H9 (cell line): ENCODE measurements around the gene CD300E. TPM values are rescaled to one million over a fixed set of nuclear protein-coding genes. Genes with fewer than 3 reads are reported as not detected.

Source experiments
- DNase-seq: peaks from one replicate; pipeline ENCODE4 v3.0.0-alpha.2; 2017
- H2AFZ ChIP-seq: one replicate; pipeline ENCODE4 v1.6.1; 2013; ENCODE audit warnings: mild to moderate bottlenecking, low read length, control low read depth, moderate library complexity
- H2AK5ac ChIP-seq: 2 replicates; pipeline ENCODE4 v1.6.1; 2013; ENCODE audit warnings: low read length, control low read depth, mixed read lengths; ENCODE audit not compliant: insufficient read length
- H2BK120ac ChIP-seq: one replicate; pipeline ENCODE4 v1.6.1; 2013; ENCODE audit warnings: low read depth, mild to moderate bottlenecking, low read length, control low read depth, inconsistent platforms; ENCODE audit not compliant: poor library complexity, severe bottlenecking
- H2BK12ac ChIP-seq: 2 replicates; pipeline ENCODE4 v1.6.1; 2013; ENCODE audit warnings: low read length, control low read depth, mixed read lengths, low read depth; ENCODE audit not compliant: insufficient read length
- H2BK15ac ChIP-seq: 2 replicates; pipeline ENCODE4 v1.6.1; 2013; ENCODE audit warnings: low read depth, low read length, control low read depth
- H2BK20ac ChIP-seq: one replicate; pipeline ENCODE4 v1.6.1; 2013; ENCODE audit warnings: low read depth, mild to moderate bottlenecking, low read length, control low read depth, inconsistent platforms; ENCODE audit not compliant: poor library complexity, severe bottlenecking
- H2BK5ac ChIP-seq: 2 replicates; pipeline ENCODE4 v1.6.1; 2013; ENCODE audit warnings: low read length, control low read depth, mixed read lengths; ENCODE audit not compliant: insufficient read length
- H3K14ac ChIP-seq: 2 replicates; pipeline ENCODE4 v1.6.1; 2013; ENCODE audit warnings: low read length, control low read depth; ENCODE audit not compliant: insufficient read depth
- H3K18ac ChIP-seq: 2 replicates; pipeline ENCODE4 v1.6.1; 2013; ENCODE audit warnings: low read depth, mild to moderate bottlenecking, mixed read lengths, low read length, control low read depth; ENCODE audit not compliant: insufficient read length
- H3K23ac ChIP-seq: 2 replicates; pipeline ENCODE4 v1.6.1; 2013; ENCODE audit warnings: low read length, control low read depth, mixed read lengths, low read depth; ENCODE audit not compliant: insufficient read length
- H3K23me2 ChIP-seq: 2 replicates; pipeline ENCODE4 v1.6.1; 2013; ENCODE audit warnings: low read depth, mild to moderate bottlenecking, mixed read lengths, low read length, control low read depth; ENCODE audit not compliant: insufficient read length, poor library complexity, severe bottlenecking
- H3K27ac ChIP-seq: 2 replicates; pipeline ENCODE4 v1.5.1; 2013; ENCODE audit warnings: low read length, control low read depth, mixed read lengths, low read depth; ENCODE audit not compliant: insufficient read length
- H3K27me3 ChIP-seq: 2 replicates; pipeline ENCODE4 v1.6.1; 2013; ENCODE audit warnings: low read length, control low read depth, inconsistent platforms; ENCODE audit not compliant: insufficient read depth
- H3K4ac ChIP-seq: 2 replicates; pipeline ENCODE4 v1.6.1; 2013; ENCODE audit warnings: low read depth, mild to moderate bottlenecking, control low read depth, inconsistent platforms, low read length, moderate library complexity
- H3K4me1 ChIP-seq: 2 replicates; pipeline ENCODE4 v1.6.1; 2013; ENCODE audit warnings: low read length, control low read depth, inconsistent platforms; ENCODE audit not compliant: insufficient read depth
- H3K4me2 ChIP-seq: 2 replicates; pipeline ENCODE4 v1.6.1; 2013; ENCODE audit warnings: low read length, control low read depth, mixed read lengths; ENCODE audit not compliant: insufficient read length, insufficient read depth
- H3K56ac ChIP-seq: 2 replicates; pipeline ENCODE4 v1.6.1; 2013; ENCODE audit warnings: low read depth, mild to moderate bottlenecking, mixed read lengths, low read length, control low read depth; ENCODE audit not compliant: insufficient read length
- H3K79me1 ChIP-seq: 2 replicates; pipeline ENCODE4 v1.6.1; 2013; ENCODE audit warnings: low read depth, mild to moderate bottlenecking, moderate library complexity, low read length, control low read depth, inconsistent platforms; ENCODE audit not compliant: insufficient read depth, poor library complexity, severe bottlenecking
- H3K79me2 ChIP-seq: 2 replicates; pipeline ENCODE4 v1.6.1; 2013; ENCODE audit warnings: low read length, control low read depth, inconsistent platforms; ENCODE audit not compliant: insufficient read depth
- H3K9ac ChIP-seq: 2 replicates; pipeline ENCODE4 v1.6.1; 2013; ENCODE audit warnings: low read length, control low read depth, mixed read lengths; ENCODE audit not compliant: insufficient read length; ENCODE audit errors: extremely low read depth
- H3K9me3 ChIP-seq: one replicate; pipeline ENCODE4 v1.6.1; 2013; ENCODE audit warnings: low read depth, low read length, inconsistent platforms; ENCODE audit not compliant: control insufficient read depth
- H3T11ph ChIP-seq: one replicate; pipeline ENCODE4 v1.6.1; 2013; ENCODE audit warnings: mild to moderate bottlenecking, low read length, control low read depth, inconsistent platforms
- H4K20me1 ChIP-seq: one replicate; pipeline ENCODE4 v1.6.1; 2013; ENCODE audit not compliant: control insufficient read depth, insufficient read length, insufficient read depth
- H4K5ac ChIP-seq: 2 replicates; pipeline ENCODE4 v1.6.1; 2013; ENCODE audit warnings: low read depth, mild to moderate bottlenecking, mixed read lengths, low read length, control low read depth; ENCODE audit not compliant: insufficient read length
- H4K8ac ChIP-seq: replicated peaks from 2 replicates; pipeline ENCODE4 v1.6.1; 2013; ENCODE audit warnings: low read length, control low read depth, mixed read lengths, low read depth; ENCODE audit not compliant: insufficient read length
- H4K91ac ChIP-seq: 2 replicates; pipeline ENCODE4 v1.6.1; 2013; ENCODE audit warnings: low read depth, mild to moderate bottlenecking, moderate library complexity, mixed read lengths, low read length, control low read depth; ENCODE audit not compliant: insufficient read length
- H3K27ac Mint-ChIP-seq, 3 experiments: 2 replicates in 2 of 3; 3 replicates in 1 of 3; pipeline ENCODE4 v1.8.0; 2020 to 2021; ENCODE audit warnings: mixed read lengths in 3 of 3, mild to moderate bottlenecking in 1 of 3, moderate library complexity in 1 of 3
- H3K27me3 Mint-ChIP-seq: 2 replicates; pipeline ENCODE4 v1.8.0; 2021; ENCODE audit warnings: low read depth, mild to moderate bottlenecking, moderate library complexity, mixed read lengths
- H3K36me3 Mint-ChIP-seq, 3 experiments: 2 replicates in 2 of 3; 3 replicates in 1 of 3; pipeline ENCODE4 v1.8.0; 2020 to 2021; ENCODE audit warnings: low read depth in 3 of 3, mixed read lengths in 3 of 3; ENCODE audit not compliant: insufficient read depth in 1 of 3
- H3K4me1 Mint-ChIP-seq, 2 experiments: 2 replicates each; pipeline ENCODE4 v1.8.0; 2020; ENCODE audit warnings: mixed read lengths in 2 of 2
- H3K4me3 Mint-ChIP-seq, 2 experiments: 2 replicates in 1 of 2; 3 replicates in 1 of 2; pipeline ENCODE4 v1.8.0; 2020 to 2021; ENCODE audit warnings: mild to moderate bottlenecking in 2 of 2, mixed read lengths in 2 of 2, moderate library complexity in 1 of 2
- H3K9me3 Mint-ChIP-seq, 2 experiments: 2 replicates in 1 of 2; 3 replicates in 1 of 2; pipeline ENCODE4 v1.8.0; 2020; ENCODE audit warnings: mild to moderate bottlenecking in 2 of 2, mixed read lengths in 2 of 2, moderate library complexity in 1 of 2
- CTCF ChIP-seq: fragments of 200-600 bp; sonication (generic); conservative IDR thresholded peaks from 3 replicates; pipeline ENCODE4 v1.8.0; 2021; ENCODE audit warnings: antibody characterized with exemption, mild to moderate bottlenecking
- WGBS: extraction: QIAGEN DNeasy Blood & Tissue Kit; methylation state at CpG from one replicate; pipeline ENCODE4 v1.1.7; 2013; ENCODE audit warnings: missing lambda C conversion rate, low lambda C conversion rate, mixed read lengths; ENCODE audit not compliant: insufficient read length; ENCODE audit errors: extremely low coverage; 5-methylcytosine and 5-hydroxymethylcytosine counted together
- total RNA-seq: library from RNA; stranded (reverse); gene quantifications from 2 replicates; pipeline ENCODE4 v1.2.1, GENCODE V29; 2021

CD300E gene
- total RNA-seq, 1 experiment from 2014 or later = not detected

- Histone ChIP-seq H3K9ac (no peak overlapping the region), H3K27ac (no peak overlapping the region), H4K8ac (no peak overlapping the region), H3K4ac (no peak overlapping the region), H2AFZ (no peak overlapping the region), H3K4me2 (no peak overlapping the region), H3K56ac (no peak overlapping the region), H3K27me3 (no peaks in the 10 kb centered on the region; the same call in 1 of the 2 replicates), H3K79me1 (no peaks in the 10 kb centered on the region), H4K5ac (no peak overlapping the region), H4K91ac (no peak overlapping the region), H2BK15ac (no peak overlapping the region), H4K20me1 (no peaks in the 10 kb centered on the region), H3K79me2 (no peaks in the 10 kb centered on the region), H3K18ac (no peak overlapping the region), H3K14ac (no peak overlapping the region), H2BK20ac (no peak overlapping the region), H2BK120ac (no peak overlapping the region), H2BK5ac (no peak overlapping the region), H3K23me2 (no peaks in the 10 kb centered on the region), H3K4me1 (no peaks in the 10 kb centered on the region), H3T11ph (no peak overlapping the region), H3K9me3 (no peaks in the 10 kb centered on the region), H2AK5ac (no peak overlapping the region), H3K23ac (no peak overlapping the region), H2BK12ac (no peak overlapping the region)
- H3K9me3 Mint-ChIP-seq = peaks cover 2 to 3% of the 10 kb centered on the region in 2 experiments; a peak in 3 of 5 replicates
- peaks cover 84% of the 10 kb centered on the region for H3K27me3 Mint-ChIP-seq
- TF ChIP-seq CTCF = no peak
- no CpG with 5 or more reads among the region's 1 CpG for WGBS
- no peak overlapping the region for H3K27ac Mint-ChIP-seq
- no peaks in the 10 kb centered on the region for H3K4me1 Mint-ChIP-seq
- no peaks in the 10 kb centered on the region for H3K36me3 Mint-ChIP-seq
- H3K4me3 Mint-ChIP-seq = no peak overlapping the region
- no peak for DNase-seq
Measured at GRCh38 chr17:74624131-74624530, 593 bp upstream of the CD300E start.
